Stimulated activated naive CD8-positive, alpha-beta T cell treated with anti-CD3 and anti-CD28 coated beads, Interleukin-15, amount 100 ng/mL, for 72 hours (primary cell): ENCODE measurements around the gene SUPT6H.

ENCODE experiments used
- ATAC-seq: fragments of 150-1000 bp; cut with Tn5 transposase; 2 replicates; pipeline ENCODE4 v1.10.0; 2021; ENCODE audit warnings: mild to moderate bottlenecking, moderate library complexity
- DNase-seq, 2 donors: peaks; one replicate each; pipeline ENCODE4 v3.0.0; 2021 to 2022
- H3K27ac Mint-ChIP-seq, 2 donors: one replicate each; pipeline ENCODE4 v1.8.0; 2022; ENCODE audit warnings: mild to moderate bottlenecking in 2 of 2, mixed read lengths in 2 of 2, moderate library complexity in 2 of 2
- H3K27me3 Mint-ChIP-seq: one replicate; pipeline ENCODE4 v1.8.0; 2022; ENCODE audit warnings: mixed read lengths
- H3K4me1 Mint-ChIP-seq: one replicate; pipeline ENCODE4 v1.8.0; 2022; ENCODE audit warnings: mild to moderate bottlenecking, mixed read lengths
- H3K4me3 Mint-ChIP-seq, 2 donors: one replicate each; pipeline ENCODE4 v1.8.0; 2022; ENCODE audit warnings: mild to moderate bottlenecking in 2 of 2, mixed read lengths in 2 of 2, moderate library complexity in 1 of 2
- H3K9me3 Mint-ChIP-seq, 2 donors: one replicate each; pipeline ENCODE4 v1.8.0; 2022; ENCODE audit warnings: mixed read lengths in 2 of 2

Gene SUPT6H

DNA sequence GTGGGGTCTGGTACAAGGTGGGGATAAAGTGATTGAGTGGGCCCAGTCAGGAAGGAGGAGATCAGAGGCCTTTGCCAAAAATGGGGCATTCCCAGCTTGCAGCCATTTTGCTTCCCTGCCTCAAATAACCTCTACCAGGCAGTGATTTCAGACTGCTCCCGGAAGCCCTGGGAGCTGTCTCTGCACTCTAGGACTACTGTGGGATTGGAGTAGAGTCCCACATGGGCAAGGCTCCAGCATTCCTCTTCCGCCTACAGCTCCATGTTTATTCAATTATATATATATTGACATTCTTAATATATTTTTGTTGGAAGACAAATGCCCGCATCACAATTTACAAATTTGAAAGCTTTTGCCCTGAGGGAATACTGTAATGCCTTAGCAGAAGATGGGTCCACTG lies 13.5 kb downstream of the SUPT6H start:
- Mint-ChIP-seq H3K27me3 (no peaks in the 10 kb centered on the region), H3K4me3 (no peak overlapping the region), H3K9me3 (no peaks in the 10 kb centered on the region), H3K27ac (no peak overlapping the region), H3K4me1 (no peaks in the 10 kb centered on the region)
- ATAC-seq (no peak), DNase-seq (no peak)

- Mint-ChIP-seq H3K4me3 (no peak overlapping the region), H3K27ac (no peak overlapping the region), H3K4me1 (no peaks in the 10 kb centered on the region), H3K9me3 (no peaks in the 10 kb centered on the region), H3K27me3 (no peaks in the 10 kb centered on the region)
- DNase-seq (no peak), ATAC-seq (no peak)
These were observed 14.0 kb downstream of the SUPT6H start for GRCh38 chr17:28675980-28676379.

DNA sequence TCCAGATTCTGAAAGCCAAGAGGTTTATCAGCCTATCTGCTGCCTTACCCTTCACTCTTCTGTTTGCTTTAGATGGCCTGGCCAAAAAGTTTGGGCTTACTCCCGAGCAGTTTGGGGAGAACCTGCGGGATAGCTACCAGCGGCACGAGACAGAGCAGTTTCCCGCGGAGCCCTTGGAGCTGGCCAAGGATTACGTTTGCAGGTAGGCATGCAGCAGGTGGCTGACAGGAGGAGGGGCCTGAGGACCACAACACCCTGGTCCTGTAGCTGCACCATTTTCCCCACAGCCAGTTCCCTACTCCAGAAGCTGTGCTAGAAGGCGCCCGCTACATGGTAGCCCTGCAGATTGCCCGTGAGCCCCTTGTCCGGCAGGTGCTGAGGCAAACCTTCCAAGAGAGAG lies 20.6 kb downstream of the SUPT6H start:
- Mint-ChIP-seq H3K27ac (no peak overlapping the region), H3K4me1 (no peaks in the 10 kb centered on the region)
- ATAC-seq, result no peak

GRCh38 chr17:28684963-28685362 lies 23.0 kb downstream of the SUPT6H start:
- Mint-ChIP-seq H3K4me1 (no peaks in the 10 kb centered on the region), H3K27me3 (no peaks in the 10 kb centered on the region), H3K27ac (no peak overlapping the region), H3K4me3 (no peak overlapping the region), H3K9me3 (no peaks in the 10 kb centered on the region)
- no peak for DNase-seq
- no peak for ATAC-seq

More for the DNA sequence above, 20.6 kb downstream of the SUPT6H start:
- Mint-ChIP-seq H3K27me3 (no peaks in the 10 kb centered on the region), H3K9me3 (no peaks in the 10 kb centered on the region), H3K4me3 (no peak overlapping the region)
- no peak for DNase-seq

- no peak overlapping the region for H3K27ac Mint-ChIP-seq
- no peak overlapping the region for H3K4me3 Mint-ChIP-seq
- no peaks in the 10 kb centered on the region for H3K27me3 Mint-ChIP-seq
- no peaks in the 10 kb centered on the region for H3K4me1 Mint-ChIP-seq
- ATAC-seq, result no peak
- H3K9me3 Mint-ChIP-seq, result no peaks in the 10 kb centered on the region
- DNase-seq, result no peak
These were observed 23.4 kb downstream of the SUPT6H start for GRCh38 chr17:28685366-28685765.

GRCh38 chr17:28686296-28686695 lies 24.3 kb downstream of the SUPT6H start:
- H3K9me3 Mint-ChIP-seq, result no peaks in the 10 kb centered on the region
- ATAC-seq, result no peak
- H3K27ac Mint-ChIP-seq, result no peak overlapping the region

GRCh38 chr17:28688481-28688880 lies 26.5 kb downstream of the SUPT6H start:
- no peak for DNase-seq
- H3K27me3 Mint-ChIP-seq, result no peaks in the 10 kb centered on the region
- H3K4me3 Mint-ChIP-seq, result no peak overlapping the region
- no peaks in the 10 kb centered on the region for H3K4me1 Mint-ChIP-seq
- H3K9me3 Mint-ChIP-seq, result no peaks in the 10 kb centered on the region
- ATAC-seq, result no peak
- no peak overlapping the region for H3K27ac Mint-ChIP-seq

More at GRCh38 chr17:28686296-28686695, 24.3 kb downstream of the SUPT6H start:
- no peak overlapping the region for H3K4me3 Mint-ChIP-seq
- DNase-seq, result no peak
- no peaks in the 10 kb centered on the region for H3K4me1 Mint-ChIP-seq
- H3K27me3 Mint-ChIP-seq, result no peaks in the 10 kb centered on the region

DNA sequence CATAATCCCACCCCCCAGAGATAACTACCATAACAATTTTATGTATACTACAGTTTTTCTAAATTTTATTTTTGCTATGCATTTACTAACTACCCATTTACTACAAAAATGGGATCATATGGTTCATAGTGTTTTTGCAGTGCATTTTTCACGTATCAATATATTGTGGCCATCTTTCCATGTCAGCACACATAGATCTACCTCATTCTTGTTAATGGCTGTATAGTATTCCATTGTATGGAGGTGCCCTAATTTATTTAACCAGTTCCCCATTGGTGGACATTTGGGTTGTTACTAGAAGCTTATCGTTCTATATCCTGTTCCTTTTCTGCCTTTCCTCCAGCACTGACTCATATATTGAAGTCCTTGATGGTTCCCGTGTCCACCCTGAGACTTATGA lies 27.0 kb downstream of the SUPT6H start:
- Mint-ChIP-seq H3K4me3 (no peak overlapping the region), H3K9me3 (no peaks in the 10 kb centered on the region), H3K4me1 (no peaks in the 10 kb centered on the region), H3K27me3 (no peaks in the 10 kb centered on the region), H3K27ac (no peak overlapping the region)
- no peak for ATAC-seq
- no peak for DNase-seq

GRCh38 chr17:28693869-28694268 lies 31.9 kb downstream of the SUPT6H start:
- Mint-ChIP-seq H3K9me3 (no peaks in the 10 kb centered on the region), H3K4me1 (no peaks in the 10 kb centered on the region), H3K27ac (peak overlapping the region; percentile 51 to 57), H3K4me3 (no peak overlapping the region), H3K27me3 (no peaks in the 10 kb centered on the region)
- no peak for ATAC-seq
- DNase-seq, result no peak

GRCh38 chr17:28698253-28698941 lies 36.4 kb downstream of the SUPT6H start:
- H3K4me3 Mint-ChIP-seq, result no peak overlapping the region
- no peaks in the 10 kb centered on the region for H3K27me3 Mint-ChIP-seq
- no peaks in the 10 kb centered on the region for H3K4me1 Mint-ChIP-seq
- ATAC-seq, result no peak
- H3K9me3 Mint-ChIP-seq, result no peaks in the 10 kb centered on the region
- H3K27ac Mint-ChIP-seq, result no peak overlapping the region
- DNase-seq, result no peak

DNA sequence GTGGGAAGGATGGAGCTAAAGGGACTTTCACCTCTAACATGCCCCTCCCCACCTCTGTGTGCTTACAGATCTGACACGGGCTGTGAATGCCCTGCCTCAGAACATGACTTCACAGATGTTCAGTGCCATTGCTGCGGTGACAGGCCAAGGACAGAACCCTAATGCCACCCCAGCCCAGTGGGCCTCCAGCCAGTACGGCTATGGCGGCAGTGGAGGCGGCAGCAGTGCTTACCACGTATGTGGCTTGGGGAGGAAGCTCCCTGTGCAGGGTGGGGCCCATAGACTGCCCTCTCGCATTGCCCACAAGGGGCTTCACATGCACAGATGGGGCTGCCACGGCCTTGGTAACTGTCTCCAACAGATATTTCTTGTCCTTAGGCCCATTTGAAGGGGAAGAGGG lies 38.3 kb downstream of the SUPT6H start:
- Mint-ChIP-seq H3K4me1 (no peaks in the 10 kb centered on the region), H3K27me3 (no peaks in the 10 kb centered on the region), H3K9me3 (no peaks in the 10 kb centered on the region), H3K4me3 (no peak overlapping the region), H3K27ac (no peak overlapping the region)
- ATAC-seq (no peak), DNase-seq (no peak)

GRCh38 chr17:28700830-28701492 lies 39.0 kb downstream of the SUPT6H start:
- H3K27ac Mint-ChIP-seq, result no peak overlapping the region
- H3K4me1 Mint-ChIP-seq, result no peaks in the 10 kb centered on the region
- ATAC-seq (no peak), DNase-seq (no peak)
- H3K9me3 Mint-ChIP-seq, result no peaks in the 10 kb centered on the region
- H3K4me3 Mint-ChIP-seq, result no peak overlapping the region
- H3K27me3 Mint-ChIP-seq, result no peaks in the 10 kb centered on the region

DNA sequence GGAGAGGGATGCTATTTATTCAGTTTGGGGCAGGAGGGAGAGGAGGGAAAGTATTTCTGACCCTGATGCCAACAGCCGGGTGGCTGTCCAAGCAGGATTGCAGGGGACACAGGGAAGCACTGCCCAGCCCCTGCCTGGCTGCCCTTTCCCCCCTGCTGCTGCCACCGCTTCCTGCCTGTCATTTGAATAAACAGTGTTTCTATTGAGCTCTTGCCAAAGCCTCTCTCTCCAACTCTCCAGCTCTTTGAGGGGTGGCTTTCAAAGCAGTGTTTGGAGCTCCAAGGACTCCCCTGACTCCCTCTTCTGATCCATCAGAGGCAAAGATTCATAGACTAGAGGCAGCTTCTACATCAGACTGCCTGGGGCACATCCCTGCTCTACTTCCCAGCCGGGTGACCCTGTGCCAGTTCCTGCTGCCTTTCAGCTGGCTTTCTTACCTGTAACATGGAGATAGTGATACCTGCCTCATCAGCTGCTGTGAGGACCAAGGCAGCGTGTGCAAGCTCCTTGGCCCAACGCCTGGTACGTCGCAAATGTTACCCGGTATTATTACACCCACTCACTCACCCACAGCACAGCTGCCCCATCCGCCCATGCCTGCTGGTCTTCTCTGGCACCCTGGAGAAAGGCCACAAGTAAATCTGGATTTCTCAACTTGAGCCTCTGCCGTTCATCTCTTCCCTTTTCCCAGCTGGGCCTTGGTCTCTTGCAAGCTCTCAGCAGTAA lies 40.2 kb downstream of the SUPT6H start:
- ATAC-seq (no peak), DNase-seq (no peak)
- Mint-ChIP-seq H3K9me3 (no peaks in the 10 kb centered on the region), H3K27ac (peak overlapping the region in 1 of 2 donors; percentile 47), H3K4me3 (no peak overlapping the region), H3K4me1 (no peaks in the 10 kb centered on the region), H3K27me3 (no peaks in the 10 kb centered on the region)

- ATAC-seq (no peak), DNase-seq (no peak)
- Mint-ChIP-seq H3K9me3 (no peaks in the 10 kb centered on the region), H3K4me1 (no peaks in the 10 kb centered on the region), H3K27ac (no peak overlapping the region), H3K27me3 (no peaks in the 10 kb centered on the region), H3K4me3 (no peak overlapping the region)
These were observed 40.7 kb downstream of the SUPT6H start for GRCh38 chr17:28702752-28703150.

GRCh38 chr17:28703552-28704218 lies 41.7 kb downstream of the SUPT6H start:
- Mint-ChIP-seq H3K4me1 (no peaks in the 10 kb centered on the region), H3K27ac (peak overlapping the region in 1 of 2 donors; percentile 3)

More at GRCh38 chr17:28703552-28704218, 41.7 kb downstream of the SUPT6H start:
- H3K27me3 Mint-ChIP-seq, result no peaks in the 10 kb centered on the region
- H3K9me3 Mint-ChIP-seq, result no peaks in the 10 kb centered on the region
- no peak for ATAC-seq
- no peak overlapping the region for H3K4me3 Mint-ChIP-seq
- no peak for DNase-seq
